ENCODE results near the gene DISC1. TPM values are rescaled to one million over a fixed set of nuclear protein-coding genes. Genes with fewer than 3 reads are reported as not detected.
A peak's percentile ranks its signal among the peaks of the same experiment; 100 is the strongest.
"Not testable (repeated sequence)": the region's sequence is repeated elsewhere in the genome, so short reads cannot be mapped to it uniquely, and the experiment has no call there.

Gene DISC1
- total RNA-seq, 1 experiment from 2014 or later = 1.8 TPM

GRCh38 chr1:231899713-231900435 is 273.3 kb downstream of the DISC1 start:
- peak; percentile 47 for DNase-seq (ENCODE audit: low spot score)
- intact Hi-C loops (cut with micrococcal nuclease; ENCODE audit: unreplicated experiment) = no loop called here
- no TSS peak for BruUV-seq (replicated peaks)
- POLR2A ChIA-PET (ENCODE audit: low non-redundant PET) = no interaction called here
- Histone ChIP-seq H3K27ac (ENCODE audit: low read depth, low read length, poor library complexity, severe bottlenecking) (no peak overlapping the region), H3K4me3 (ENCODE audit: low read depth, low read length, poor library complexity, severe bottlenecking) (no peak overlapping the region), H3K27me3 (replicated peaks; ENCODE audit: insufficient read depth, low read depth, low read length, poor library complexity) (no peaks in the 10 kb centered on the region), H3K4me1 (ENCODE audit: insufficient read depth, low read length, poor library complexity, severe bottlenecking) (no peaks in the 10 kb centered on the region), H3K9me3 (ENCODE audit: low read depth, low read length, poor library complexity, severe bottlenecking) (no peaks in the 10 kb centered on the region), H3K36me3 (ENCODE audit: insufficient read depth, low read length, poor library complexity, severe bottlenecking) (no peaks in the 10 kb centered on the region)
- TF ChIP-seq EZH2 (IDR thresholded peaks at IDR 0.05; ENCODE audit: borderline replicate concordance, low read depth, low read length, poor library complexity, severe bottlenecking) = no peak
- TF ChIP-seq CTCF (conservative IDR thresholded peaks at IDR 0.05; ENCODE audit: low read depth, low read length) = no peak
- CTCF ChIA-PET = no interaction called here

GRCh38 chr1:231903586-231904081 is 277.0 kb downstream of the DISC1 start:
- H3K4me3 ChIP-seq (ENCODE audit: low read depth, low read length, poor library complexity, severe bottlenecking) = no peak overlapping the region
- H3K27me3 ChIP-seq (replicated peaks; ENCODE audit: insufficient read depth, low read depth, low read length, poor library complexity) = no peaks in the 10 kb centered on the region
- no peaks in the 10 kb centered on the region for H3K4me1 ChIP-seq (ENCODE audit: insufficient read depth, low read length, poor library complexity, severe bottlenecking)
- TF ChIP-seq CTCF (conservative IDR thresholded peaks at IDR 0.05; ENCODE audit: low read depth, low read length) (no peak), EZH2 (IDR thresholded peaks at IDR 0.05; ENCODE audit: borderline replicate concordance, low read depth, low read length, poor library complexity, severe bottlenecking) (no peak)
- intact Hi-C loops (cut with micrococcal nuclease; ENCODE audit: unreplicated experiment) = no loop called here
- CTCF ChIA-PET = no interaction called here
- no peaks in the 10 kb centered on the region for H3K9me3 ChIP-seq (ENCODE audit: low read depth, low read length, poor library complexity, severe bottlenecking)
- DNase-seq (ENCODE audit: low spot score) = no peak
- no peak overlapping the region for H3K27ac ChIP-seq (ENCODE audit: low read depth, low read length, poor library complexity, severe bottlenecking)
- POLR2A ChIA-PET (ENCODE audit: low non-redundant PET) = no interaction called here
- BruUV-seq (replicated peaks) = no TSS peak
- no peaks in the 10 kb centered on the region for H3K36me3 ChIP-seq (ENCODE audit: insufficient read depth, low read length, poor library complexity, severe bottlenecking)

DNA sequence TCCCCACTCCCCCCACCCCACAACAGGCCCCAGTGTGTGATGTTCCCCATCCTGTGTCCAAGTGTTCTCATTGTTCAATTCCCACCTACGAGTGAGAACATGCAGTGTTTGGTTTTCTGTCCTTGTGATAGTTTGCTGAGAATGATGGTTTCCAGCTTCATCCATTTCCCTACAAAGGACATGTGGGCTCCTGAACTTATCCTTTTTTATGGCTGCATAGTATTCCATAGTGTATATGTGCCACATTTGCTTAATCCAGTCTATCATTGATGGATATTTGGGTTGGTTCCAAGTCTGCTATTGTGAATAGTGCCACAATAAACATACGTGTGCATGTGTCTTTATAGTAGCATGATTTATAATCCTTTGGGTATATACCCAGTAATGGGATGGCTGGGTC is 280.7 kb downstream of the DISC1 start:
- POLR2A ChIA-PET (ENCODE audit: low non-redundant PET); intact Hi-C loops (cut with micrococcal nuclease; ENCODE audit: unreplicated experiment); BruUV-seq (replicated peaks): not testable (repeated sequence)

GRCh38 chr1:231913493-231913892 is 286.9 kb downstream of the DISC1 start:
- intact Hi-C loops (cut with micrococcal nuclease; ENCODE audit: unreplicated experiment) = no loop called here
- CTCF ChIA-PET = no interaction called here
- H3K27ac ChIP-seq (ENCODE audit: low read depth, low read length, poor library complexity, severe bottlenecking) = no peak overlapping the region
- TF ChIP-seq EZH2 (IDR thresholded peaks at IDR 0.05; ENCODE audit: borderline replicate concordance, low read depth, low read length, poor library complexity, severe bottlenecking) (no peak), CTCF (conservative IDR thresholded peaks at IDR 0.05; ENCODE audit: low read depth, low read length) (no peak)
- H3K36me3 ChIP-seq (ENCODE audit: insufficient read depth, low read length, poor library complexity, severe bottlenecking) = no peaks in the 10 kb centered on the region
- no peaks in the 10 kb centered on the region for H3K9me3 ChIP-seq (ENCODE audit: low read depth, low read length, poor library complexity, severe bottlenecking)
- POLR2A ChIA-PET (ENCODE audit: low non-redundant PET) = no interaction called here
- no TSS peak for BruUV-seq (replicated peaks)
- no peak overlapping the region for H3K4me3 ChIP-seq (ENCODE audit: low read depth, low read length, poor library complexity, severe bottlenecking)
- H3K4me1 ChIP-seq (ENCODE audit: insufficient read depth, low read length, poor library complexity, severe bottlenecking) = no peaks in the 10 kb centered on the region
- no peaks in the 10 kb centered on the region for H3K27me3 ChIP-seq (replicated peaks; ENCODE audit: insufficient read depth, low read depth, low read length, poor library complexity)
- no peak for DNase-seq (ENCODE audit: low spot score)

More for the DNA sequence above, 280.7 kb downstream of the DISC1 start:
- H3K4me1 ChIP-seq (ENCODE audit: insufficient read depth, low read length, poor library complexity, severe bottlenecking); DNase-seq (ENCODE audit: low spot score); H3K9me3 ChIP-seq (ENCODE audit: low read depth, low read length, poor library complexity, severe bottlenecking); CTCF ChIA-PET; H3K36me3 ChIP-seq (ENCODE audit: insufficient read depth, low read length, poor library complexity, severe bottlenecking); H3K27me3 ChIP-seq (replicated peaks; ENCODE audit: insufficient read depth, low read depth, low read length, poor library complexity); H3K27ac ChIP-seq (ENCODE audit: low read depth, low read length, poor library complexity, severe bottlenecking); H3K4me3 ChIP-seq (ENCODE audit: low read depth, low read length, poor library complexity, severe bottlenecking): not testable (repeated sequence)
